Left hindlimb (tissue), 1 donor: ENCODE results near the gene GRAMD1B.

Experiments used
- DNase-seq: peaks from one replicate; pipeline ENCODE4 v3.0.0-alpha.2; 2018

GRAMD1B gene

DNA sequence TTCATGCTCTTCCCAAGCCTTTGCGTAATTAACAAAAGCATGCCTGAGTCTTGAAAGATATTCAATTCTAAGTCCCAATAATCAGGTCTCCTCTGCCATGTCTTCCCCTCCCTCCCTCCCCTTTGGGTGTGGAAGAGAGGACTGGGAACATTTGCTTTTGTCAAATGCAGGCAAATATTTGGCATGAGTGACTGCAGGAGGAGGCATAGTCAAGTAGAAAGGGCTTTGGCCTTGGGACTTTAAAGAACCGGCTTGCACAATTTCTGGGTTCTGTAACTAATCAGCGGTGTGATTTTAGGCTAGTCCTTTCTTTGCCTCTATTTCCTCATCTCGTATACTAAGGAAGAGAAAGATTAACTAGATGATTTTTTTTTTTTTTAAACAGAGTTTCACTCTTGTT is 164.9 kb downstream of the GRAMD1B start:
- no peak for DNase-seq

DNA sequence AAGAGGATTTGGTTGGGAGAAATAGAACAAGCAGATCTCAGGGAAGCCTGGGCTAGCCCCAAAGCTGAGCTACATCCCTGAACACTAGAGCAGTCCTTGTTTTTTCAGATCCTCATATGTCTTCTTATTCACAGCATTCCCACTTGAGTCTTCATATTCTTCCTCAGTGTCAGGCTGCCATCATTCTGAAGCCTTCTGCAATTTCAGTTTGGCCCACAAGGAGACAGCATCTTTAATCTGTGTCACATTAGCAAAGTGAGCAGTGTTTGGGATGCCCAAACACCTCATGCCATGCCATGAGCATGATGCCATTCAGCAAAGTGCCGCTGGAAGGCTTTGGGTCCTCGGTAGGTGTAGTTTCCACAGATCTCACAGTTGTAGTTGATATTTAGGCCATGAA is 167.8 kb downstream of the GRAMD1B start:
- DNase-seq: no peak

DNA sequence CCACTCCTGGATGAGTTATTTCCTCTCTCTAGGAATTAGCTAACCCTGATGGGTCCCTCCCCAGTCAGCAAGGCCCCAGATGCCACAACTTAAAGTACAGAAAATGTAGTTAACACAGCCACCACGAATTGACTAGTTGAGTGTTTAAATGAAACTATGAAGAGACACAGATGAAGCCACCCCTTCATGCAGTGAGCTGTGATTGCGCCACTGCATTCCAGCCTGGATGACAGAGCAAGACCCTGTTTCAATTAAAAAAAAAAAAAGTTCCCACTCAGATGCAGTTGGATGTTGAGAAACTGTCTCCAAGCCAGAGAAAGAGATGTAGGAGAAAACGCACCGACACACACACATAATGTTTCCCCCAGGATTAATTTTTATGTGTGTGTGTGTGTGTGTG is 171.1 kb downstream of the GRAMD1B start:
- DNase-seq: no peak

DNA sequence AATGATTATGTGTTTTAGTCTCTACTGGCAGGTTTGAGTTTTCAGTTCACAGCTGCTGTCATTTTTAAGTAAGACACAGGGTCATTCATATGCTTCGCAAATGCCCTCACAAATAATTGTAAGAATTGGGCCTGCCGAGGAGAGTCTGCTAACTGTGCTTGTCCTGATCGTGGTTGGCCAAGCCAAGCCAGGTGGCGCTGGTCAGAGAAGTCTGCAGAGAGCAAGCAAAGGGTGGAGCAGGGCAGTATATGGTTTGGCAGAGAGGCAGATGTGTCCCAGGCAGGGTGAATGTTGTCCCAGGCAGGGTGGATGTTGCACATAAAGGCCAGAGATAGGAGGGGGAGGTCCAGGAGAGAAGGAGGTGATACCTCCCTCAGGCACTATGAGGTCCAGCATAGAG is 171.7 kb downstream of the GRAMD1B start:
- DNase-seq: no peak

DNA sequence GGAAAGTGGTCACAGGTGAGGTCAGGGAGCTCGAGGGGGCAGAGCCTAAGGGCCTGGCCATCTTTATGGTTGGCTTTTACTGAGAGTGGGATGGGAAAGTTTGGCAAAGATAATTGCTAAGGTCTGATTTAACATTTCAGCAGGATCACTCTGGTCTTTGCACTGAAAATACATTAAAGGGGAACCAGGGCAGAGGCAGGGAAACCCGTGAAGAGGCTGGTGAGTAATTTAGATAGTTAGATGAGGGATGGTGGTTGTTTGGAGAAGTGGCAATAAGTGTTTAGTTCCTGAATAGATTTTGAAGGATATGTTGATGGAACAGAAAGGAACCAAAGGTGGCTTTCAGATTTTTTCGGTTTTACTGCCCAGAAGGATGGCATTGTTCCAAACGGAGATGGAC is 173.6 kb downstream of the GRAMD1B start:
- no peak for DNase-seq

DNA sequence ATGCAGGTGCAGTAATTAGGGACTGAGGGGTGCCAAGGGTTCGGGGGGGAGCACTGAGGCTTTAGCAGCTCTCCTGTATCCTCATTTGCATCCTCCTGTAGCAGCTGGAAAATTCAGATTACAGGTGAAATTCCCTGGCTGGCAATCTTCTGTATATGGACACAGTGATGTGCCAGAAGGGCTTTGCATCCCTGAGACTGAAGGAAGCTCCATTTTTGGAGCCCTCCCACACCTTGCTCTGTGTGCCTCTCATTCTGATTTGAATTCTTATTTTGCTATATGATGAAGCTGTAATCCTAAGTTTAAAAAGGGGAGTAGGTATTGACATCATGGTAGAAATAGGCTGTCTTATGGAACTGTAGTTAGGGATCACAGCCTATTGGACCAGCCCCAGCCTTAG is 177.7 kb downstream of the GRAMD1B start:
- DNase-seq: no peak

DNA sequence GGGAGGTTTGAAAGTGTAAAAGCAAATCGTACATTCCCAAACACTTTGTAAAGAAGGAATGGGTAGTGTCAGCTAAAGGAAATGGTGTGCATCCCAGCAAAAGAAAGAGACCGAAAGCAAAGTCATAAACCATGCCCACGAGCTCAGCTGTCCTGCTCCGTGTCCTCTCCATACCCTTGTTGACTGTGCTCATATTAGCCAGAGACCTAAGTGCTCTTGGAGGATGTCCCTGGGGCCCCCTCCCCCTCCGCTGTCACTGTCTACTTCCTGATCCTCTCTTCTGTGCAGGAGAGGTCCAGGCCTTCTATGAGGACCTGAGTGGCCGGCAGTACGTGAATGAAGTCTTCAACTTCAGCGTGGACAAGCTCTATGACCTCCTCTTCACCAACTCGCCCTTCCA is 178.3 kb downstream of the GRAMD1B start:
- DNase-seq: no peak

DNA sequence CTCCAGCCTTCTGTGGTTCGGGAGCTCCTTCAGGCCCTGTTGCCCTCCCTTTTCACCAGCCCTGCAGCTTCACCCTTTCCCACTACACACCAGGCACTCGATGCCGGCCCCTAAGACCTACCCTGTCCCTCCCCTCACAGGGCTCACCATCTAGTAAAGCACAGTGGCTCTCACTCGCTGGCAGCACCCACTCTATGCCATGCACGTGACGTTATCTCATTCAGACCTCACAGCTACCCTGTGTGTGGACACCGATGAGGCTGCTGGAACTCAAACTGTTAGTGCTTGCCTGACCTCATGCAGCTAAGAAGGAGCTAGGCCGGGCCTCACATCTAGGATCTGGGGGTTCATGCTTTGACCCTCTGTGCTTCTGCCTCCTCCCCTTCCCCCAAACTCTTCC is 178.9 kb downstream of the GRAMD1B start:
- DNase-seq: no peak

DNA sequence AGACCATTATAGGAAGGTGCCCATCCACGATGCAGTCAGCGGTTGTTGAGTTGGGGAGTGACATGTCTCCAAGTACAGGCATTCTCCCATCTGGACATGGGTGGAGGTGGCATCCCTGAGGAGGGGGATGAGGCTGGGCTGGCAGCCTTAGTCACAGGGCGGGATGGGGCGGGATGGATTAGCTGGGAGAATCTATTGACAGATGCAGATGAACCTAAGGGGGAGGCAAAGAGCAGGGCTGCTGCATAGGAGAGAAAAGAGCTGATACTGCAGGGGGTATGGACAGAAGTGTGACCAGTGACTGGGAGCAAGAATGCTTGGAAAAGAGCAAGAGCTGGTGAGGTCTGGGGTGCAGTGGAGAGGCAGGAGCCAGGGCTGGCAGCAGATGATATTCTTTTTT is 181.6 kb downstream of the GRAMD1B start:
- no peak for DNase-seq

DNA sequence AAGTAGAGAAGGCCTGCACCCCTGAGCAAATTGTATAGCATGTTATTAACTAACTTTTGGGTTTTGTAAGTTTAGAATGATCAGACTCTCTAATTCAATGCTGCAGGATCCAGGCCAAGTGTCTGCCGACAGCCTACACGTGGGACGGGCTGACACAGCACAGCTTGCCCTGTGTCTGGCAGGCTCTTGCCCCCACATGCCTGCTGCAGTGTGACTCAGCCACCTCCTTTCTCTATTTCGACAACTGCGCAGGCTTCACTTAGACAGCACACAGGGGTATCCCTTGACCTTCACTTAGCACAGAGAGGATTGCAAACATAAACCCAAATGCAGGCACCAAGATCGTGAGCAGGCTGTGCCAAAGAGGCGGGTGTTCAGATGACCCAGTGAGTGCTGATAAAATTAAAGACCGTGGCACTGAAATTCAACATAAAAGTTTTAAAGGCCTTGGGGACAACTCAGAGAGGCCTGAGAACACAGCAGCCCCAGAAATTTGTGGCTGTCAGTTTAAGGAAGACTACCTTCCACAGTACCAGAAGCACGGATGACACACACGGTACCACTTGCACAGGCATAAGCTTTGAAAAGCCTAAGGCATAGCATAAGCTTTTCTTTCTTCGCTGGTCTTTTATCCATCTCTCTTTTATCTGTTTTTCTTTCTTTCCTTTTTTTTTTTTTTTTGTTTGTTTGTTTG is 186.6 kb downstream of the GRAMD1B start:
- no peak for DNase-seq

DNA sequence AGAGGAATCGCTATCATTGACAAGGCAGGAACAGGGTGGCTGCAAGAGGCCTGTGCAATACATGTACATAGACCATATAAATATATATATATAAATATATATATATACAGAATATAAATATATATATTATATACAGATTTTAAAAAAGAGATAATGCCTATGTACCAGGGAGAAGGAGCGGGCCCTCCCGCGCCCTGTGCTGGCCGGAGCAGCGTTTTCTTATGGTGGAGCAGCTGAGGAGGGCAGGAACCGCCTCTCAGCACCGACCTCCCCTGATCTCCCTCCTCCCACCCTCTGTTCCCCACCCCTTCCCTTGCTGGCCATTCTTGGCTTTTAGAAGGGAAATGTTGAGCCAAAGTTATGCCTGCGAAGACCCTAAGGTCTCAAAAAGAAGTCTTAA is 192.5 kb downstream of the GRAMD1B start:
- DNase-seq: no peak

DNA sequence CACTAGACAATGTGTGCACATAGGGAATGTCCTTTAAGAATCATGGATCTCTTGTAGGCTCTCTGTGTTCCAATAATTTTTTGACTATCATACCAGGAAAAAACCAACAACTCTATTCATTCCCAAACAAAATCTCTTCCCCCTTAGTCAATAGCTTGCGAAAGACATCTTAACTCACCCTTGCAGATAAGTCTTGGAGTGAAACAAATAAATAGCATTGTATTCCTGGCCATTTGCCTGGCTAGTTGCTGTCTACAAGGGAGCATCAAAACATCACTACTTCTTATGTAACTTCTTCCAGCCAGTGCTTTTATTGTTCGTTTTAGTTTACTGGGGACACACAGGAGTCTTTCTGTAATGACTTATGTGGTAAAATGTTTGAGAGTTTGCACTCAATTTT is 194.9 kb downstream of the GRAMD1B start:
- DNase-seq: no peak

DNA sequence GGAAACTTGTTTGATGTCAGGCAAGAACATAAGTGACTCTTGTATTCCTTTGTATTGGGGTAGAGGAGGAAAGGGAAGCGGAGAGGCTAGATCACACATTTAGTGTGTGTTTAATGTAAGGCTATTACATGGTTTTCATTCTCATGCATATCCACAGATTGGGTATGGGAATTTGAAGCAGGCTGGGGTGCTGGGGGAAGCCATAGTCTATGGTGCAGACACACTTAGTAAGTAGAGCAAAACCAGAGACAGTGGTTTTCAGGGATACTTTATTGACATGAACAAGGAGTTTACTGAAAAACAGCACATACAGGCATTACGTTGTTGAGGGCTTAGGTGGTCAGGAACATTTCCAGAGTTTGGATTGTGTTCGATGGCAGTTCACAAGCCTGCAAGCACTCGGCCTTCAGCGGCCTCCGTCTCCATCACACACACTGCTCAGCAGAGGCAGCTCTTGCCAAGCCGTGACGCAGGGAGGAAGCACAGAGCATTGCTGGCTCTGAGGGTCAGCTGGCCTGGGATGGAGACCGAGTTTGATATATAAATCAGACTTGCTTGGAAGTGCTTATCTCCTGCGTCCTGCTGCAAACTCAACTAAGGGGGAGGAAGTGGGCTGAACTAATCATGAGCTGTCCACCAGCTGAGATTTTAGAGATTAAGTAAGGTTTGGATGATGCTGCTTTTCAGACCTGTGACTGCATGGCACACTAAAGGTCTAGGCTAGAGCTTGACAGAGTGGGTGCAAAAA is 199.0 kb downstream of the GRAMD1B start:
- no peak for DNase-seq

DNA sequence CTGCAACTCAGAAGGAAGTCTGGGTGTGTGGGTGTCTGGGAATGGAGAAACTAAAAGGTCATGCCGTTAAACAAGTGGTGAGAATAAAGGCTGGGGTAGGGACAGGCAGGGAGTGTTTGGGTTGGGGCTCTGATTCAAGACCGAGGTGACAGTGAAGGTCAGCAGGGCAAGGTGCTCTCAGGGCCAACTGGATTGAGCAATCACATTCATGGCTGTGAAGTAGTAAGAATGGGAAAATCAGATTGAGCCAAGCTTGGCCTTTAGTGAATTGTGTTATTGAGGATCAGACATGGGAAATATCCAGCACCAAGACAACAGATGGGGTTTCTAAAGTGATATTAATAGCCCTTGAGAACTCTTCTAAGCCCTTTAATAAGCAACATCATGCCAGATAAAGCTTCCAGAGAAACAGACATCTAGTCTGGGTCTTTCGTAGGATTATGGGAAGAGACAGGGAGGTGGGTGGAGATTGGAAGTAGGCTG is 200.1 kb downstream of the GRAMD1B start:
- no peak for DNase-seq

DNA sequence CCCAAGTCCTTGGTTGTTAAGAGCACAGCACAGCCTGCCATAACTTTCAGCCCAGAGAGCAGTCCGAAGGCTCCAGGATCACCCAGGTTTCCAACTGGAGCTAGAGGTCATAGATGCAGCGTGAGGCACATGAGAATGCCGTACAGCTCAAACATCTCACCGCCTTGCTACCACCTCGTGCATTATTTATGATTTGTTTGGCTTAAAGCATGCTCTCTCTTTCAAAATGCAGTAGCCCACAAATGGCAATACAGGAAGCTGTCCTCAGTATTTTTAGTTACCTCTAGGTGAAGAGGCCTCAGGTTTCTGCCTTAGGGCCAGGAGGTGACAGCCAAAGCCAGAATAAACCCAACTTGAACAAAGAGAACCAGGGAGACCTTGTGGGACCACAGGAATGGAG is 210.0 kb downstream of the GRAMD1B start:
- no peak for DNase-seq

DNA sequence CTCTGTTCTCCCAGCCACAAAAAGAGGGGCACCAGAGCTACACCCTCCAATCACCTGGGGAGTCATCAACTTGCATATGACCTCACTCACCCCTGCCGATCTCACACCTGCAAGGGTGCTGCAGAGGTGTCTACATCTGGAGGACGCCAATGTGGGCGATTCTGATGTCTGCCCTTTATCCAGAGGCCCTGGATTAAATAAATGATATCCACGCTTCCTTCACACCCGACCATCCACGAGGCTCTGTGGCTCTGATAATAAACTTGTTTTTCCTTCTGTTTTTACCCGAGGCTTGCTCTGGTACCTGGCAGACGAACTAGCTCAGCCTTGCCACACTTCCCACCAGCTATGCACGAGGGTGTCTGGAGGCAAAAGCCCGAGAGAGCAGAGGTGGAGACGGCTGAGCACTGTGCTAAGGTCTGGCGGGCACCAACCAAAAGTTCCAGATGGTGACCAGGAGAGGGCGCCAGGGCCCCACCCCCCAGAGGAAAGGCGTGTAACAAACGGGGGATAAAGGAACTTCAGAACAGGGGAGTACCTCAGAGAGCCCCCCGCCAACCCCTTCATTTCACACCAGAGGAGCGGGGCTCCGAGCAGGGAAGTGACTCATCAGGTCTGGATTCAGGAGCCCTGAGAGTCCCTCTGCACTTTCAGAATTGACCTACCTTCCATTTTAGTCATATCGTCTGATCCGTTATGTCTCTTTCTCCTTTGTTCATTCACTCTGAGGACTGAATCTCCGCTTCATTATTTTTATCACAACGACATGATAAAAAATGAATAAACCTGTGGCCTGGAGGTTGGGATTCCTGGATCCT is 210.8 kb downstream of the GRAMD1B start:
- no peak for DNase-seq

DNA sequence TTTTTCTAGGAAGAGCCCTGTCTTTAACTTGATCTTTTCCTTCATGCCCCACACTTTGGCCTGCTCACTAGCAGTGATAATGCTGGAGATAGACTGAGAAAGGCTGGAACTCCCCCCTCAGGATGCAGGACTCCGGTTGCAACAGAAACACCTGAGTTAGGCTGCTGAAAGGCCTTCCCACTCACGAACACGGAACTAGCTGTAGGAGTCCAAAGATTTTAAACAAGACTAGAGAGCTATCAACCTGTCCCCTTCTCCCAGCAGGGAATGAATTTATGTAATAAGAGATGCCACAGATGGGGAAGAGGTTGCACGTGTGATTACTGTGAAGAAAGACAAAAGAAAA is 211.4 kb downstream of the GRAMD1B start:
- no peak for DNase-seq

DNA sequence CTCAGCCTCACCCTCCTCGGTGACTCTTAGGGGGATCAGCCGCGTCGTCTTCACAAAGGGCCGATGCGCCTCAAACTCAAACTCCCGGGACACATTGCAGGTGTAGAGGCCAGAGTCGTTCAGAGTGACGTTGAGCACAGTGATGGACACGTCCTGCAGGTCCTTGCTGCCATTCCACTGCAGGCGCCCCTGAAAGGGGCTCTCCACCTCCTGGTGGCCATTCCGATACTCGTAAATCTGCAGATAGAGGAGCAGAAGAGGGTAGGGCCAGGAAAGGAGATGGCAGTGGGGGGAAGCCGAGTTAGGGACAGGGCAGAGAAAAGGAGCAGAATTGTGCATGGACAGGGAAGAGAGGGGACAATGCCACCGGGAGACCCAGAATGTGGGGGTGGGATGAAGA is 212.4 kb downstream of the GRAMD1B start:
- DNase-seq: no peak

DNA sequence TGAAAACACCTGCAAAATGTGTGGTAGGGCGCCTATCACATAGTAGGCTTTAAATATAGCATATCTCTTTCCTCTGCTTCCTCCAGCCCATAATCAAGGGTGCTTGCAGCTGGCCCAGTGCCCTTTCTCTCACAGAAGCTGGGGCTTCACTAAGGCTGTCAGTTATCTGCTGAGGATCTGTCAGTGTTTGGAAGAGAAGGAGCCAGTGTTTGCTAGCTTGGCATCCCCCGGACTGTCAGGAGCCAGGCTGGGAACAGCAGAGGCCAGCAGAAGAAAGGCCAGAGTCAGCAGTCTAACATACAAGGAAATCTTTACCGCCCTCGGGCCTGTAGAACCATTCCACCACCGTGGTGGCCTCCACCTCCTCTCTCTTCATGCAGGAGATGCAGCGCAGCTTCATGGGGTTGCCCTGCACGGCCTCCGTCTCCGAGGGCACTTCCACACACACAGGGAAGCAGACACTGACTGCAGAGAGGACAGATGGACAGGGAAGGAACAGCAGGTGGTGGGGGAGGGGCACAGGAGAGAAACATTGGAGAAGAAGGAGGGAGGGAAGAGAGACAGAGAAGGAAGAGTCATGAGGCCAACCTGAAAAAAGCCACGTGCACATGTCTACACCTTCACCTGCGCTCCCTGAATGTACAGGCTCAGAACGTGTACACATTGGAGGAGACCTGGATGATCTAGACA is 215.4 kb downstream of the GRAMD1B start:
- DNase-seq: no peak

DNA sequence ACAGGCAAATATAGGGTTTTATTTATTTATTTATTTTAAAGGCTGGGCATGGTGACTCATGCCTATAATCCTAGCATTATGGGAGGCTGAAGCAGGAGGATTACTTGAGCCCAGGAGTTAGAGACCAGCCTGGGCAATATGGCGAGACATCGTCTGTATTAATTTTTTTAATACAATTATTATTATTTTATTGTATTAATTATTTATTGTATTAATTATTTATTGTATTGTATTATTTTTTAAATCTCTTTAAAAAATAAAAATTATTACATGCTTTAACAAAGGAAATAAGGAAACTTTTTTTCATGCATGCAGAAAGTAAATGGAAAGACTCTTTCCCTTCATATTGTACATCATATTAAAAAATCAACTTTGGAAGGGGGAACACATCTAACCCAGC is 220.8 kb downstream of the GRAMD1B start:
- no peak for DNase-seq

DNA sequence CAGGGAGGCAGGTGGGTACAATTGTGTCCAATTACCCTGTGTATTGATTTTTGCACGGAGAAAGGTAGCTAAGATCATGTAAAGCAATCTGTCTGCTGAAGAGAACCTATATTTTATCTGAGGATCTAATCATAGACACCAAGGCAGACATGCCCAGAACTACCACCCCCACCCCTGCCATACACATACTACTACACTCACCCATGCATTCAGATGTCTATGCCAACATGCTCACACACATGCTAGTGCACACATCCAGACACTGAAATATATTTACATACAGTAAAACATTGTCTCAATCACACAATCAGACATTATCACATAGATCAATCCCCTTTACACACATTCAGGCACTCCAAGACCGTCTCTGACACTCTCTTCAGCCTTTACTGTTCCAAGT is 222.5 kb downstream of the GRAMD1B start:
- no peak for DNase-seq

DNA sequence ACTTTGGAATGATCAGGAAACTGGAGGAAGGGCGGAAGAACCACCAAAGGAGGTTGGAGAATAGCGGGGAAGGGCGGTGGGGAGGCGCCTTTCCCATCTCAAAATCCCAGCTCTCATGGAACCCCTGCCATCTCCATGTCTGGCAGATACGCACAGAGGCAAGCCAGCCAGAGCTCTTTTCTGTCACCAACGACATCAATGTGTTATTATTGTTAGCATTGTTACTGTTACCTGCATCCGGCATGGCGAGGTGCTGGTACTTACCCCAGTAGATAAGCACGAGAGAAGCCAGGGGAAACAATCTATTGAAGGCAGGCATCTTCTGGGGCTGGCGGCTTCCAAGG is 223.4 kb downstream of the GRAMD1B start:
- DNase-seq: no peak

DNA sequence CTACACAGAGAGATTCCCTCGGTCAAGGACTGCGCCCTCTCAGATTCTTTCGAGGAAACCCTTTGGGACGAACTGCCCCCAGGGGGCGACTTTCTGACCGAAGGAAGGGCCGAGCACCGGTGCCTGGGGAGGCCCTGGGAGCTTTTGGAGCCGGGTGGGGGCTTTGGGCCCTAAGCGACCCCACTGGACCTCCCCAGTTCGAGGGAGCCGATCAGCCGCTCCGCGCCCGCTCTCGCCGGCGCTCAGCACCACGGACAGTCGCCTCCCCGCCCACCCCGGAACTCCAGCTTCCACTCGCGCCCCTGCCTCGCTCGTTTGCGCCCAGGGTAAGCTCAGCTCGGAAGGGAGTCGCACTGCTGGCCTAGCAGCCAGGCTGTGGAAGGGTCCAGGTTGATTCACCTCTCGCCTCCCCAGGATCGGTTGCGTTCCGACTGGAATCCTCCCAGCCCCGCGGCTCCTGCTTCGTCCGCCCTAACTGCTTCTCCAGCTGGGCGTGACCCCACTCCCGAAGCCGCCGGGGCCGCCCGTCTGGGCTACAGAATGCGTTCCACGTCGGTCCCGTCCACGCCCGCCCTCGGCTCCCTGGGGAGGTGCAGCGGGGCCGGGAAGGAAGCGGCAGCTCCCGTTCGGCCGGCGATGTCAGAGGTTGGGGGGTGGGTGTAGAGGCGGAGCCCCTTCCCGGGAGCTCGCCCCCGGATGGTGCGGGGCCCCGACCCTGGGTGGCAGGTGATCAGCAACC is 223.9 kb downstream of the GRAMD1B start:
- peak; percentile 72 for DNase-seq
